ENCODE data around the gene PCGF3.

The PCGF3 gene

DNA sequence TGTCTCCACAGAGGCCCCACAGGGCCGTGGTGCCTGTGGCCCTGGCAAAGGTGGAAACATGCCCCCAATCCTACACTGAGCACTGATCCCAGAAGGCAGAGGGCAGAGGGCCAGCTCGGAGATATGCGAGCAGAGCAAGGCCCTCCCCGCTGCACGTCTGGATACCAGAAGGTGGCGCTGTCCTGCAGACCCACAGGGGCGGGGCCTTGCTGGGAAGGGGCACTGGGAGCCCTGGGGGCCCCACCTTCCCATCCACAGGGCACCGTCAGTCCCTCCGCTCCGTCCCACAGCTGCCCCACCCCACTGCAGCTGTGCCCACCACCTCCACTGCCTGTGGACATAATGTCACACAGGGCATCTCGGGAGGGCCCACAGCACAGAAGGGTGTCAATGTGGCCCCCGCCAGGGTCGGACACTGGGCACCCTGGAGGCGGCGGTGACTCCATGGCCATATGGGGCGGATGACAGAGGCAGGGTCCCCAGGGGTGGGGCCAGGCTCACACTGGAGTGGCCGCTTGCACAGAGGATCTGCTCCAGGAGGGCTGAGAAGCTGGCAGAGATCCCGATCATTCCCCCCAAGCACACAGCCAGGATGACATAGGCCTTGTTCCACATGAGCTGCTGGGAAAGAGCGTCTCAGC lies 21.5 kb upstream of the PCGF3 start (continued):
- TF ChIP-seq, protein P1, sequence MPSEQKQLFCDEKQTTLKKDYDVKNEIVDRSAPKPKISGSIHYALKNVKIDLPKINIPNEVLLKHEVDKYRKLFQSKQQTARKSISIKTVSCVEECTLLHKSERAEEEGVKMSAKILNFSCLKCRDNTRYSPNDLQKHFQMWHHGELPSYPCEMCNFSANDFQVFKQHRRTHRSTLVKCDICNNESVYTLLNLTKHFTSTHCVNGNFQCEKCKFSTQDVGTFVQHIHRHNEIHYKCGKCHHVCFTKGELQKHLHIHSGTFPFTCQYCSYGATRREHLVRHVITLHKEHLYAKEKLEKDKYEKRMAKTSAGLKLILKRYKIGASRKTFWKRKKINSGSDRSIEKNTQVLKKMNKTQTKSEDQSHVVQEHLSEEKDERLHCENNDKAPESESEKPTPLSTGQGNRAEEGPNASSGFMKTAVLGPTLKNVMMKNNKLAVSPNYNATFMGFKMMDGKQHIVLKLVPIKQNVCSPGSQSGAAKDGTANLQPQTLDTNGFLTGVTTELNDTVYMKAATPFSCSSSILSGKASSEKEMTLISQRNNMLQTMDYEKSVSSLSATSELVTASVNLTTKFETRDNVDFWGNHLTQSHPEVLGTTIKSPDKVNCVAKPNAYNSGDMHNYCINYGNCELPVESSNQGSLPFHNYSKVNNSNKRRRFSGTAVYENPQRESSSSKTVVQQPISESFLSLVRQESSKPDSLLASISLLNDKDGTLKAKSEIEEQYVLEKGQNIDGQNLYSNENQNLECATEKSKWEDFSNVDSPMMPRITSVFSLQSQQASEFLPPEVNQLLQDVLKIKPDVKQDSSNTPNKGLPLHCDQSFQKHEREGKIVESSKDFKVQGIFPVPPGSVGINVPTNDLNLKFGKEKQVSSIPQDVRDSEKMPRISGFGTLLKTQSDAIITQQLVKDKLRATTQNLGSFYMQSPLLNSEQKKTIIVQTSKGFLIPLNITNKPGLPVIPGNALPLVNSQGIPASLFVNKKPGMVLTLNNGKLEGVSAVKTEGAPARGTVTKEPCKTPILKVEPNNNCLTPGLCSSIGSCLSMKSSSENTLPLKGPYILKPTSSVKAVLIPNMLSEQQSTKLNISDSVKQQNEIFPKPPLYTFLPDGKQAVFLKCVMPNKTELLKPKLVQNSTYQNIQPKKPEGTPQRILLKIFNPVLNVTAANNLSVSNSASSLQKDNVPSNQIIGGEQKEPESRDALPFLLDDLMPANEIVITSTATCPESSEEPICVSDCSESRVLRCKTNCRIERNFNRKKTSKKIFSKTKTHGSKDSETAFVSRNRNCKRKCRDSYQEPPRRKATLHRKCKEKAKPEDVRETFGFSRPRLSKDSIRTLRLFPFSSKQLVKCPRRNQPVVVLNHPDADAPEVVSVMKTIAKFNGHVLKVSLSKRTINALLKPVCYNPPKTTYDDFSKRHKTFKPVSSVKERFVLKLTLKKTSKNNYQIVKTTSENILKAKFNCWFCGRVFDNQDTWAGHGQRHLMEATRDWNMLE (tag by site-specific recombination; conservative IDR thresholded peaks at IDR 0.05; ENCODE audit: low read depth), result no peak
- no peak for TF ChIP-seq ZNF266 (tag by site-specific recombination; IDR thresholded peaks at IDR 0.05; ENCODE audit: low read depth)
- peak; percentile 60; the same call in 1 of the 2 replicates for TF ChIP-seq KLF16 (tag by site-specific recombination; IDR thresholded peaks at IDR 0.05)
- TF ChIP-seq ZNF530 (tag by site-specific recombination; IDR thresholded peaks at IDR 0.05; ENCODE audit: low read depth), result no peak
- peak; percentile 66 for TF ChIP-seq ZBTB17 (tag by site-specific recombination; IDR thresholded peaks at IDR 0.05)
- TF ChIP-seq ZBTB48 (tag by site-specific recombination; IDR thresholded peaks at IDR 0.05), result no peak; the same call in 1 of the 2 replicates
- TF ChIP-seq ZBTB21 (tag by site-specific recombination; IDR thresholded peaks at IDR 0.05), result no peak
- TF ChIP-seq ZNF404 (tag by site-specific recombination; IDR thresholded peaks at IDR 0.05), result no peak
- TF ChIP-seq, protein P2, sequence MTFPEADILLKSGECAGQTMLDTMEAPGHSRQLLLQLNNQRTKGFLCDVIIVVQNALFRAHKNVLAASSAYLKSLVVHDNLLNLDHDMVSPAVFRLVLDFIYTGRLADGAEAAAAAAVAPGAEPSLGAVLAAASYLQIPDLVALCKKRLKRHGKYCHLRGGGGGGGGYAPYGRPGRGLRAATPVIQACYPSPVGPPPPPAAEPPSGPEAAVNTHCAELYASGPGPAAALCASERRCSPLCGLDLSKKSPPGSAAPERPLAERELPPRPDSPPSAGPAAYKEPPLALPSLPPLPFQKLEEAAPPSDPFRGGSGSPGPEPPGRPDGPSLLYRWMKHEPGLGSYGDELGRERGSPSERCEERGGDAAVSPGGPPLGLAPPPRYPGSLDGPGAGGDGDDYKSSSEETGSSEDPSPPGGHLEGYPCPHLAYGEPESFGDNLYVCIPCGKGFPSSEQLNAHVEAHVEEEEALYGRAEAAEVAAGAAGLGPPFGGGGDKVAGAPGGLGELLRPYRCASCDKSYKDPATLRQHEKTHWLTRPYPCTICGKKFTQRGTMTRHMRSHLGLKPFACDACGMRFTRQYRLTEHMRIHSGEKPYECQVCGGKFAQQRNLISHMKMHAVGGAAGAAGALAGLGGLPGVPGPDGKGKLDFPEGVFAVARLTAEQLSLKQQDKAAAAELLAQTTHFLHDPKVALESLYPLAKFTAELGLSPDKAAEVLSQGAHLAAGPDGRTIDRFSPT (tag by site-specific recombination; IDR thresholded peaks at IDR 0.05), result peak; percentile 62; the same call in 1 of the 2 replicates
- no peak for TF ChIP-seq ZNF549 (tag by site-specific recombination; IDR thresholded peaks at IDR 0.05)
- TF ChIP-seq ZNF223 (tag by site-specific recombination; IDR thresholded peaks at IDR 0.05), result no peak
- TF ChIP-seq, protein P3, sequence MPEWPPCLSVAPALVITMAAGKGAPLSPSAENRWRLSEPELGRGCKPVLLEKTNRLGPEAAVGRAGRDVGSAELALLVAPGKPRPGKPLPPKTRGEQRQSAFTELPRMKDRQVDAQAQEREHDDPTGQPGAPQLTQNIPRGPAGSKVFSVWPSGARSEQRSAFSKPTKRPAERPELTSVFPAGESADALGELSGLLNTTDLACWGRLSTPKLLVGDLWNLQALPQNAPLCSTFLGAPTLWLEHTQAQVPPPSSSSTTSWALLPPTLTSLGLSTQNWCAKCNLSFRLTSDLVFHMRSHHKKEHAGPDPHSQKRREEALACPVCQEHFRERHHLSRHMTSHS (tag by site-specific recombination; IDR thresholded peaks at IDR 0.05), result no peak
- no peak for TF ChIP-seq ZNF621 (tag by site-specific recombination; IDR thresholded peaks at IDR 0.05)
- TF ChIP-seq, protein P4, sequence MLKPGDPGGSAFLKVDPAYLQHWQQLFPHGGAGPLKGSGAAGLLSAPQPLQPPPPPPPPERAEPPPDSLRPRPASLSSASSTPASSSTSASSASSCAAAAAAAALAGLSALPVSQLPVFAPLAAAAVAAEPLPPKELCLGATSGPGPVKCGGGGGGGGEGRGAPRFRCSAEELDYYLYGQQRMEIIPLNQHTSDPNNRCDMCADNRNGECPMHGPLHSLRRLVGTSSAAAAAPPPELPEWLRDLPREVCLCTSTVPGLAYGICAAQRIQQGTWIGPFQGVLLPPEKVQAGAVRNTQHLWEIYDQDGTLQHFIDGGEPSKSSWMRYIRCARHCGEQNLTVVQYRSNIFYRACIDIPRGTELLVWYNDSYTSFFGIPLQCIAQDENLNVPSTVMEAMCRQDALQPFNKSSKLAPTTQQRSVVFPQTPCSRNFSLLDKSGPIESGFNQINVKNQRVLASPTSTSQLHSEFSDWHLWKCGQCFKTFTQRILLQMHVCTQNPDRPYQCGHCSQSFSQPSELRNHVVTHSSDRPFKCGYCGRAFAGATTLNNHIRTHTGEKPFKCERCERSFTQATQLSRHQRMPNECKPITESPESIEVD (tag by site-specific recombination; IDR thresholded peaks at IDR 0.05), result no peak
- no peak for TF ChIP-seq HOXD13 (CRISPR knock-in tag; IDR thresholded peaks at IDR 0.05; ENCODE audit: borderline replicate concordance)
- no peak for TF ChIP-seq ZNF473 (tag by site-specific recombination; IDR thresholded peaks at IDR 0.05)
- TF ChIP-seq ZBTB8A (tag by site-specific recombination; IDR thresholded peaks at IDR 0.05), result peak; percentile 61
- no peak for TF ChIP-seq ZNF169 (tag by site-specific recombination; IDR thresholded peaks at IDR 0.05)
- TF ChIP-seq BCL11A (tag by site-specific recombination; IDR thresholded peaks at IDR 0.05; ENCODE audit: low read depth), result no peak
- 0 out of 2 replicates have a peak, but pooled peaks have one; percentile 13 for TF ChIP-seq SP7 (tag by site-specific recombination; IDR thresholded peaks at IDR 0.05)
- peak; percentile 47; the same call in 1 of the 2 replicates for TF ChIP-seq KLF8 (tag by site-specific recombination; IDR thresholded peaks at IDR 0.05)
- TF ChIP-seq ZNF114 (tag by site-specific recombination; IDR thresholded peaks at IDR 0.05), result no peak
- no peak for TF ChIP-seq ZNF221 (tag by site-specific recombination; IDR thresholded peaks at IDR 0.05; ENCODE audit: borderline replicate concordance)
- TF ChIP-seq ZNF654 (tag by site-specific recombination; IDR thresholded peaks at IDR 0.05; ENCODE audit: low read depth), result no peak; the same call in 1 of the 2 replicates
- no peak for TF ChIP-seq BCL11B (tag by site-specific recombination; IDR thresholded peaks at IDR 0.05; ENCODE audit: low read depth)
- TF ChIP-seq, protein P5, sequence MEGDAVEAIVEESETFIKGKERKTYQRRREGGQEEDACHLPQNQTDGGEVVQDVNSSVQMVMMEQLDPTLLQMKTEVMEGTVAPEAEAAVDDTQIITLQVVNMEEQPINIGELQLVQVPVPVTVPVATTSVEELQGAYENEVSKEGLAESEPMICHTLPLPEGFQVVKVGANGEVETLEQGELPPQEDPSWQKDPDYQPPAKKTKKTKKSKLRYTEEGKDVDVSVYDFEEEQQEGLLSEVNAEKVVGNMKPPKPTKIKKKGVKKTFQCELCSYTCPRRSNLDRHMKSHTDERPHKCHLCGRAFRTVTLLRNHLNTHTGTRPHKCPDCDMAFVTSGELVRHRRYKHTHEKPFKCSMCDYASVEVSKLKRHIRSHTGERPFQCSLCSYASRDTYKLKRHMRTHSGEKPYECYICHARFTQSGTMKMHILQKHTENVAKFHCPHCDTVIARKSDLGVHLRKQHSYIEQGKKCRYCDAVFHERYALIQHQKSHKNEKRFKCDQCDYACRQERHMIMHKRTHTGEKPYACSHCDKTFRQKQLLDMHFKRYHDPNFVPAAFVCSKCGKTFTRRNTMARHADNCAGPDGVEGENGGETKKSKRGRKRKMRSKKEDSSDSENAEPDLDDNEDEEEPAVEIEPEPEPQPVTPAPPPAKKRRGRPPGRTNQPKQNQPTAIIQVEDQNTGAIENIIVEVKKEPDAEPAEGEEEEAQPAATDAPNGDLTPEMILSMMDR (tag by site-specific recombination; IDR thresholded peaks at IDR 0.05), result peak; percentile 86
- TF ChIP-seq TCF7L2 (IDR thresholded peaks at IDR 0.05; ENCODE audit: borderline replicate concordance, low read depth, low read length), result no peak
- no peak for TF ChIP-seq ZNF560 (tag by site-specific recombination; IDR thresholded peaks at IDR 0.05; ENCODE audit: borderline replicate concordance)
- TF ChIP-seq ZNF24 (tag by site-specific recombination; IDR thresholded peaks at IDR 0.05), result no peak
